Measurements from ENCODE around the gene AMELX. TPM values are rescaled to one million over a fixed set of nuclear protein-coding genes. Genes with fewer than 3 reads are reported as not detected.

Gene AMELX
- total RNA-seq, 1 donor from 2014 or later: not detected

- no peak for DNase-seq (ENCODE audit: low read depth)
- H3K4me3 ChIP-seq (ENCODE audit: low read depth, low read length): no peak overlapping the region
- no peak for TF ChIP-seq CTCF (conservative IDR thresholded peaks at IDR 0.05; ENCODE audit: low read depth, low read length)
These were observed 28.3 kb upstream of the AMELX start for GRCh38 chrX:11264925-11265324.

GRCh38 chrX:11265352-11265751 lies 27.9 kb upstream of the AMELX start:
- TF ChIP-seq CTCF (conservative IDR thresholded peaks at IDR 0.05; ENCODE audit: low read depth, low read length): no peak
- no peak for DNase-seq (ENCODE audit: low read depth)
- H3K4me3 ChIP-seq (ENCODE audit: low read depth, low read length): no peak overlapping the region

GRCh38 chrX:11266573-11267003 lies 26.6 kb upstream of the AMELX start:
- no peak for TF ChIP-seq CTCF (conservative IDR thresholded peaks at IDR 0.05; ENCODE audit: low read depth, low read length)

GRCh38 chrX:11267425-11267824 lies 25.8 kb upstream of the AMELX start:
- peak; percentile 41 for DNase-seq (ENCODE audit: low read depth)
- H3K4me3 ChIP-seq (ENCODE audit: low read depth, low read length): no peak overlapping the region
- no peak for TF ChIP-seq CTCF (conservative IDR thresholded peaks at IDR 0.05; ENCODE audit: low read depth, low read length)

More at GRCh38 chrX:11266573-11267003, 26.6 kb upstream of the AMELX start:
- no peak overlapping the region for H3K4me3 ChIP-seq (ENCODE audit: low read depth, low read length)
- DNase-seq (ENCODE audit: low read depth): no peak

GRCh38 chrX:11269006-11269405 lies 24.2 kb upstream of the AMELX start:
- no peak overlapping the region for H3K4me3 ChIP-seq (ENCODE audit: low read depth, low read length)
- TF ChIP-seq CTCF (conservative IDR thresholded peaks at IDR 0.05; ENCODE audit: low read depth, low read length): no peak
- no peak for DNase-seq (ENCODE audit: low read depth)

GRCh38 chrX:11269996-11270395 lies 23.2 kb upstream of the AMELX start:
- no peak for DNase-seq (ENCODE audit: low read depth)
- no peak for TF ChIP-seq CTCF (conservative IDR thresholded peaks at IDR 0.05; ENCODE audit: low read depth, low read length)
- H3K4me3 ChIP-seq (ENCODE audit: low read depth, low read length): no peak overlapping the region

- TF ChIP-seq CTCF (conservative IDR thresholded peaks at IDR 0.05; ENCODE audit: low read depth, low read length): no peak
- H3K4me3 ChIP-seq (ENCODE audit: low read depth, low read length): no peak overlapping the region
- DNase-seq (ENCODE audit: low read depth): no peak
These were observed 20.9 kb upstream of the AMELX start for GRCh38 chrX:11272290-11272689.
